Measurements from ENCODE around the gene RSPO4.
A peak's percentile ranks its signal among the peaks of the same experiment; 100 is the strongest.

The RSPO4 gene

DNA sequence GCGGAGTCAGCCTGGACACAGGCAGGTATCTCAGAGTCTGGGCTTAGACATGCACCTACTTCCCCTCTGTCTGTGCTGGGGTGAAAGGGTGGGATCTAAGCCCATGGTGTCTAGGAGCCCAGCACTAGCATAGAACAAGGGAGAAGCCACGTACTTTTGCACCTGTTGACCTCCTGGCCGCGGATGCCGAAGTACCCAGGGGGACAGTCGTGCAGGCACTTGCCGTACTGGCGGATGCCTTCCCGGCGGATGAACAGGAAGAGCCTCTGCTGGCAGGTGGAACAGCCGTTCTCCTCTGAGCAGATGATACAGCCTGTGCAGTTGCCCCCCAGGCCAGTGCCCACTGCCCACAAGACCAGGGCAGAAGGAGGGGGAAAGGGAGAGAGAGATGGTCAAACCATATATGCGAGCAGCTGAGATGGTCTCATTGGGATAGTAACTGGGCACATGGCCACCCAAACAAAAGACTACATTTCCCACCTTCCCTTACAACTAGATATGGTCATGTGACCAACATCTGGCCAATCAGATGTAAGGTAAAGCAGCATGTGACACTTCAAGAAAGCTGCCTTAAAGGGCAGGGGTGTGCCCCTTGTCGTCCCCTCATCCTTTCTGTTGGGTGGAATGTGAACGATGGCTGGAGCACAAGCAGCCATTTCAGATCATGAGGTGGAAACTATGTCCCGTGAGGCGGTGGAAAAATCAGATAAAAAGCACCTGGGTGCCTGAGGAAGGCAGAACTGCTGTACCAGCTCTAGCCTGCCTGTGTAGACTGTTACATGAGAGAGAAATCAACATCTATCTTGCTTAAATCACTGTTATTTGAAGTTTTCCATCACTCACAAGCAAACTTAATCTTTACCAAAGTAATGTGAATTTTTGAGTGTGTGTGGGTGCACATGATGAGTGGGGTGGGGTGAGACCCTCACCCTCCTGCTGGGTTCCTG, 34.0 kb downstream of the RSPO4 start:
- no peak for DNase-seq

DNA sequence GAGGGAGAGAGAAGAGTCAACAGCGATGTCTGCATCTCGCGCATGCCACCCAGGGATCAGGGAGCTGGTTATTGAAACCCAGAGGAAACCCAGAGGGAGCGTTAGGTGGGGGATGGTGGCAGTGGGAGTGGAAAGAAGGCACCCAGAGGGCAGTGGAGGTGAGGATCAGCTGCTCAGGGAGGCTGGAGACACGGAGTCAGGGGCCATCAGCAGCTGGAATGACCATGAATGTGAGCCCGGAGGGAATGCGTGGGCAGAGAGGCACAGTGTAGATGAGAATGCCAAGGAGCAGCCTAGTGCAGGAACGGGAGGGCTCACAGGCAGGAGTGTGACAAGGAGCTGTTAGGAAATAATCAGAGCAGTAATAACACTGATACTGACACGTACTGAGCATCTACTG, 36.2 kb downstream of the RSPO4 start:
- no peak for DNase-seq

DNA sequence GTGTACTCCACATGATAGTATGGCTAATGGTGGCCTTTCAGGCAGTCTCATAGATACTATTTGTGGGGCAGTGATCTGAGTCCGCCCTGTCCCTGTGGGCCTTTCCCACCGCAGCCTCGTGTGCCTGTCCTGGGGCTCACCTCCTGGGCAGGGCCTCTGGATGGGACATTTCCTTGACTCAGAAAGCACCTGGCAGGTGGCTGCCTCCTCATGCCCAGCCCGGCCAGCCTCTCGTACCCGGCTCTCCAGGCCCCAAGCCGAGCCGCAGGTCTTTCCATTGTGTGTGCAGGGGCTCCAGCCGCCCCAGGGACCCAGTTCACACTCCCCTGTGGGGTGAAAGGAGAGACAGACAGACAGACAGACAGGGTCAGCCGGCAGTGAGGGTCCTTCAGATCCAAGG, 38.3 kb downstream of the RSPO4 start:
- DNase-seq = no peak

DNA sequence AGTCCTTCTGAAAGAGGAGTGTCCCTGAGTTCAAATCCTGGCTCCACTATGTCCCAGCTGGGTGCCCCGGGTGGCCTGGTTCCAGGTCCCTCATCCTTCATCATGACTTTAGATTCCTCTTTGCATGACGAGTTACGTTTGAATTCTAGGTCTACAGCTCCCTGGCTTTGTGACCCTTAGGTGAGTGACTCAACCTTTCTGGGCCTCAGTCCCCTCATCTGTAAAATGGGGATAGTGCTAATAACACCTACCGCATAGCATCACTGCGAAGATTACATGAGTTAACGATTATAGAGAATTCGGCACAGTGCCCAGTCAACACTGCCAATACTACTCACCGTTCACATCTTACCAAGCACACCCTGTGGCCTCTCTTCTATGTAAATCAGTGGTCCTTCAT, 39.4 kb downstream of the RSPO4 start:
- no peak for DNase-seq

DNA sequence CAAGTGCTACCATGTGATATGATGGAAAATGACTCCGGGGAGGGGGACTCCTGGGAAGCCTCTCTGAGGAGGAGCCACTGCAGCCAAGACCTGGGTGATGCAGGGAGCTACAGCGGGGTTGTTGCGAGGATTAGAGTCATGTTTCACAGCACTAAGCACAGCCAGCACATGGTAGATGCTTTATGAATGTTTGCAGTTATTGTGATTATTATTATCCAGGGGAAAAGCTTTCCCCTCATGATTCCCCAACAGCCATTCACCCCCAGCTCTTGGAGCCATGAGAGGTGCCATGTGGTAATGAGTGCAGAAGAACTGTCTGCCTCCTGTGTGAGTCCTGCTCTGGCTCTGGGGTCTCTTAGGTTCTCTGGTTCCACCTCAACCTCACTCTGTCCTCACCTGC, 39.9 kb downstream of the RSPO4 start:
- DNase-seq = no peak

DNA sequence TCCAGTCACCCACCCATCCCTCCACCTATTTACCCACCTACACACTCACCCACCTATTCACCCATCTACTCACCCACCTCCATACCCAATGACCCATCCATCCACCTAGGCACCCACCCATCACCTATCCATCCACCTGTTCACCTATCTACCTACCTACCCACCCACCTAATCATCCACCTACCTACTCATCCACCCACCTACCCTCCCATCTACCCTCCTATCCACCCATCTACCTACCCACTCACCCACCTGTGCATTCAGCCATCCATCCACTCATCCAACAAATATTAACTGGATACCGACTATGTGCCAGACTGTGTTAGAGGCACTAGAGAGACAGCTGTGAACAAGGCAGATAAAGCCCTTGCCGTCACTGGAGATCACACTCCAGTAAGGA, 40.3 kb downstream of the RSPO4 start:
- DNase-seq = no peak

DNA sequence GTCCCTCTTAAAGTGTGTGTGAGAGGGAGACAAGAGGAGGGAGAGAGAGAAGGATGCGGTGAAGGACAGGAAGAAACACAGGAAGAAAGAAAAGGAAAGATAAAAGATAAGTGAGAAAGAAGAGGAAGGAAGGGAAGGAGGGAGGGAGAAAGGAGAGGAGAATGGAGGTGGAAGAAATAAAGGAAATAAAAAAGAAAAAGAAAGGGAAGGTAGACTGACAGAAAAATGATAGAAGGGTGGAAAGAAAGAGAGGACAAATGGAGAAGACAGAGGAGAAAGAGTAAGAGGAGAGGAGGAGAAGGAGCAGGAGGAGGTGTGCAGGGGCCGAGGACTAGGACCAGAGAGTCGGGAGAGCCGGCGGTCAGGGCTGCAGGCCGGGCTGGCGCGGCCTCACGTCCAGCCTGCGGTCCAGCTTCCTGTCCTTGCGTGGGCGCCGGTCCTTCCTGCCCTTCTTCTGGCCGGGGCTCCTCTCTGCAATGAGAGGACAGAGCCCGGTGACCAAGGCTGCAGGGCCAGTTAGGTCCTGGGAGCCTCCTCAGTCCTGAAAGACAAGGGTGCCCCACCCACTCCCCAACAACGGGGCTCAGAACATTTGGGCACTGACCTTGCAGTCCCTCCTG, 42.0 kb downstream of the RSPO4 start:
- no peak for DNase-seq

DNA sequence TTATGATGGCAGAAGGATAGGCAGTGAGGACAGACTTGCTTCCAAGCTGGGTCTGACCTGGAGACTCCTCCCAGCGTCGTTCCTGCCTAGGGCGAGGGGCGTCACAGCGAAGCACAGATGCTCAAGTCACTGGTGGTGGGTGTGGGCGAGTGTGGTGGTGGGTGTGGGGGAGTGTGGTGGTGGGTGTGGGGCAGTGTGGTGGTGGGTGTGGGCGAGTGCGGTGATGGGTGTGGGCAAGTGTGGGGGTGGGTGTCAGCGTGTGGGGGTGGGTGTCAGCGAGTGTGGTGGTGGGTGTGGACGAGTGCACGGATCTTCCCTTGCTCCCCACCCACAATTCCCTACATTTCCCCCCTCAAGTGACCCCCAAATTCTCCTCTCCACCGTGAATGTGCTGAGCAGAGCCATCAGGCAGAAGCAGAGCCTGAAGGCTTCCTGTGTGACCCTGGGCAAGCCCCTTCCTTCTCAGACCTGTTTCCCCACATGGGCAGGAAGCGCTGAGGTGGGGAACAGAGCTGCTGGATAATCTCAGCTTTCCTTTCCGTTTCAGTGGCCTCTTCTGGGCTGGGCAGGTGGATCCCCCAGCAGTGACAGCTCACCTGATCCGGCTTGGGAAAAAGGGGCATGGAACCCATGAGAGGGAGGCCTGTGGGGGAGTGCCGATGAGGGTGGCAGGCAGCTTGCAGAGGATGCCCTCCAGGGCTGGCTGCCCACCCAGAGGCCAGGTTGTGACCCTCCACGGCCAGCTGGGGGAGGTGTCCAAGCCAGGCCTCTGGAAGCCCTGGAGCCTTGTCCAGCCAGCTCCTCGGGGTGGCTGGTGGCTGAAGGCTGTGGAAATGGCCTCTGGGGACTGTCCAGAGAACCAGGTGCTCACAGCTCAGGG, 42.9 kb downstream of the RSPO4 start:
- no peak for DNase-seq

DNA sequence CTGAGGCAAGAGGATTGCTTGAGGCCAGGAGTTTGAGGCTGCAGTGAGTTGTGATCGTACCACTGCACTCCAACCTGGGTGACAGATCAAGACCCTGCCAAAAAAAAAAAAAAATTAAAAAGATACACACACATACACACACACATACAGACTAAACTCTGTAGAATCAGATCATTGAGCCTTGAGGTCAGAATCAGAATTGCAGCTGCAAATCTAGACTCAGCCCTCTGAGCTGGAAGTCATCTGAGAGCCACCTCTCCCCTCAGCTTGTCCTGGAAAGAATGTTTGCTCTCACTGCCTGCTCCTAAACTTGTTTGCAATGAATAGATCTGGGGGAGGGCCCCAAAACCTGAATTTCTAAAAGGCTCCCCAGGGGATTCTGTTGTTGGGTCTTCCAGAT, 44.6 kb downstream of the RSPO4 start:
- DNase-seq = no peak

DNA sequence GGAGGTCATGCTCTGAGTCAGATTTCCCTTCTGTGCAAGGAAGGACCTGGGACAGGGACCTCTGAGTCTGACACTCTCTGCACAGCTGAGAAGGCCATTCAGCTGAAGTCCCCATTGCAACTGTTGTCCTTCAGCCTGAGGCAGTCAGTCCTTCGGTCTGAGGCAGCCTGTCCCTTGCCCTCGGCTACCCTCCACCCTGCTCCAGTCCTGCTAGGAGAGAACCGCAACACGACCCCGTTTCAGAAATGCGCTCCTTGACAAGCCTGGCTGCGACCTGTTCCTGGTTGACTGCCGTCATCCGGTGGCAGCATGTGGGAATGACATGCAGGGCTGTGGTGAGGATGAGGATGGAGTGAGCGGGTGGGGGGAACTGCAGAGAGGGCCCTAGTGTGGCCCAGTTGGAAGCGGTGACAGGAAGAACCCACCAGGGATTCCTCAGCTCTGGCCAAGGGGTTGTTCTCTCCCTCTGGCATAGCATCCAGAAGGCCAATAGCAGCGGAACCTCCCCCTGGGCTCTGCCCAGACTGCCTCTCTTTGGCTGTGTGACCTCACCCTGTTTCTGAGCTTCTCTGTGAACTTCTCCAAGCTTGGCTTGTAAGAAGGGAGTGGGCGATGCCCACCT, 45.7 kb downstream of the RSPO4 start:
- DNase-seq = peak; percentile 77 to 80

DNA sequence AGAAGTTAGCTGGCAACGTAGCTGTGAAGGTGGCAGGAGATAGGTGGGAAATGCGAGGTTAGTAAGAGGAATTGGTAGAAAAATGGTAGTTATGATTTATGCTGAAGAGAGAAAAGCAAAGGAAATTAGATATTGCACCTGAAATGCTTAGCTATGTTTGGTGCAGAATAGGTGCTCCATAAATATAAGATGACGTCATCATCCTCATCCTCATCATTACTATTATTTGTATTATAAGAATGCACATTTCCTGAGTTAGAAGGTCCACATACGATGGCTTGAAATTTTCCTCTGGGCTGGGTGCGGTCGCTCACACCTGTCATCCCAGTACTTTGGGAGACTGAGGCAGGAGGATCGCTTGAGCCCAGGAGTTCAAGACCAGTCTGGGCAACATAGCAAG, 46.5 kb downstream of the RSPO4 start:
- DNase-seq = no peak

DNA sequence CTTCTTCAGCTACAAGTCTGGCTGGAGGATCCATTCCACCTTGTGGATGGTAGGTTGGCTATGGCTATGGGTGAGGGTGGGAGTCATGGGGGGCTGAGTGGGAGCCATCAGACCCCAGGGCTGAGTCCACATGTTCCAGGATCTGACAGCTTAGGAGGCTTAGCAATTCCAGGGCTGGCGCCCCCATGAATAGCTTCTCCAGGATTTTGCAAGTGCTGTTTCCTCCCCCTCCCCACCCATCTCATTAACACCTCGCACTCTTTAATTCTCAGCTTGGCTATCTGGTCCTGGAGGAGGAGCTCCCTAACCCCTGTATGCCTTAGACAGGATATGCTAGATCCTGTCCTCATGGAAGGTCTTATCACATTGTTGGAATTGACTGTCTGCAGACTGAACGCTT, 47.0 kb downstream of the RSPO4 start:
- DNase-seq = no peak

DNA sequence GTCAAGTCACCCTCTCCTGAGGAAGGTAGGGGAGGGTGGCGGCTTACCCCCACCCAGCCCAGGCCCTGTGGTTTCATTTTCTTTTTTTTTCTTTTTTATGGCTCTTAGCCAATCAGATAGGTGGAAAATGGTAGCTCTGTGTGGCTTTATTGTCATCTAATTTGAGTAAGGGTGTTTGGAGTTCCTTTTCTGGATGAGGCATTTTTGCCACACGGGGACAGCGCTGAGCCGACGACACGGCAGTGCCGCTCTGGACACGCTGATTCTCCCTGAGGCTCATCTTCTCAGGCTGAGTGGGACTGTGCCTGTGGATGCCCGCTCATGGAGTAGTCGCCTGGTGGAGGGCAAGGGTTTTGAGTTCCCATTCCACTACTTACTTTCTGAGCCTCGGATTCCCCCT, 48.4 kb downstream of the RSPO4 start:
- peak in 1 of 2 experiments; percentile 8 for DNase-seq

DNA sequence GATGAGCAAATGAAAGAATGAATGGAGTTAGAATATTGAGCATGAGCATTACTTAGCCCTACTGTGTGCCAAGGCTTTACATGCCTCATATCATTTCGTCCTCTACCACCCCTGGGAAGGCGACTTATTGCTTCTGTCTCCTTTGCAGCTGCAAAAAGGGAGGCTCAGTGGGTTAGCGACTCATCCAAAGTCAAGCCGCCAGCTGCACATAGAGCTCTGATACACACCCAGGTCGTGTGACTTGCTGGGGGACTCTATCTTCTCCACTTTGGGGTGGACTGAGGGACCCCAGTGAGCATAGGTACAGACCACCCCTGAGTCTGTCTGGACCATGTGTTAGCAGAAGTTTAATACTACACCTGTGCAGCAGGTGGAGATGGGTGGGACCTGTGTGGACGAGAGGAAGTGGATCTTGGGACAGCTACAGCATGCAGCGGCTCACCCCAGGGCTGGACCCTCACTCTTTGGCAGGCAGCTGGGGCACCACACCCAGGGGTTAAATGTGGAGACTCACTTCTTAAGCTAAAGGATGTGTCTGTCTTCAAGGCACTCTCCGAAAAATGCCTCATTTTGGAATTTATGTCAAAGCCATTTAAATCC, 49.8 kb downstream of the RSPO4 start:
- DNase-seq = no peak

DNA sequence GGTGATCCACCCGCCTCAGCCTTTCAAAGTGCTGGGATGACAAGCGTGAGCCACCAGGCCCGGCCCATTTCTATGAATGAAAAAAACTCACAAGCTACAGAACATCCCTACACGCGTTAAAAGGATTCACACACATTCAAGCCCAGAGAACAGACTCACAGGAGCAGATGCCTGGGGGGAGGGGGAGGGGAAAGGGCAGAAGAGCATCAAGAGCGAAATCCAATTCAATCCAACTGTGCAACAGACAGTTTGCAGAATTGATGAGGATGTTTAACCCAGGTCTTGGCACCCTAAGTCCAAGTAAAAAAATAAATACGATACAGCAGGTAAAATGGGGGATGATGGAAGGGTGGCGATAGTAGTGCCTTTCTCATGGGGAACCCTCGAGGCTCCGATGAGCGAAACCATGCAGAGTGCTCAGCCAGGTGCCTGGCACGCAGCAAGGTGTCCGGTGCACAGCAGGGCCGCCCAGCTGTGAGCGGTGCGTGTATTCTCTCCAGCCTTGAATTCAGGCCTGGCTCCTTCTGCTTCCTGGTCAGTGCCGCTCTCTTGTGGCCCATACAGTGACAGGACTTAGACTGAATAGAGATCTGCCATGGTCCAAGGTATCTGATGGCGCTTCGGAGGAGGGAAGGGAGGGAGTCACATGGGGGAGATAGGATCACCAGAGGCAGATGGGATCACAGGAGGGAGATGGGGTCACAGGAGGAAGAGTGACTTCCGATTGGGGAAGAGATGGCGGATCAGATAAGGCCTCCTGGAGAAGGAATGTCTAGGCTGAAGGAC, 50.5 kb downstream of the RSPO4 start:
- DNase-seq = no peak

DNA sequence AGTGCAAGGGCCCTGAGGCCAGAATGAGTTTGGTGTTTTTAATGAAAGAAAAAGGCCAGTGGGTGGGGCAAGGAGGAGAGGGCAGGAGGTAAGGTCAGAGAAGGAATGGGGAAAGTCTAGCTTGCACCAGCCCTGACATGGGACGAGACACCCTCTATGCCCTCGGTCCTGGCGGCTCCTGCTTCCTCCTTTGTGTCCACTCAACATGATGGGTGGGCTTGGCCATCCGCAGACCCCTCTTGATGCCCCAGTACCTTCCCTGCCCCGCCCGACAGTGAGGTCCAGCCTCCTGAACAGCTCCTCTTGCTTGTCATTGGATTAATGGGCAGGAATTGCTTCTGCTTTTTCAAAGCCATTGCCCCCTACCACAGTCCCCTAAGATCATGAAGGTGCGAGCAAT, 52.4 kb downstream of the RSPO4 start:
- DNase-seq = no peak

DNA sequence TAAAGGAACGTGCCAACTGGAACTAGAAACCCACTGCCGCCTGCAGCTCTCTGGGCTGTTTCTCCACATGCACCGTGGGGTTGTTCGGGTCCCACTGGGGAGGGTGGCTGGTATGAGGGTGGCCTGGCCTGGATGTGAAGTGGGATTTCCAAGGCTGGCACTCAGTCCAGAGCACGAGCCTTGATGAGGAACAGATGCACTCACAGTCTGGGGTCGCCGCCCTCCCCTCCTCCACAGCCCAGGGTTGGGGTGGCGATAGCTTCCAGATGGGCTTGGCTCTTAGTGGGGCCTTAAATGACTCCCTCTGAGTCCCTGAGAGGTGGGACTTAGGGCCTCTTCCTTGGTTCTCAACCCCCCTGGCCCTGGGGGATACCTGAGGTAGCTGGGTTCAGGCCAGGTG, 55.3 kb downstream of the RSPO4 start:
- no peak for DNase-seq

DNA sequence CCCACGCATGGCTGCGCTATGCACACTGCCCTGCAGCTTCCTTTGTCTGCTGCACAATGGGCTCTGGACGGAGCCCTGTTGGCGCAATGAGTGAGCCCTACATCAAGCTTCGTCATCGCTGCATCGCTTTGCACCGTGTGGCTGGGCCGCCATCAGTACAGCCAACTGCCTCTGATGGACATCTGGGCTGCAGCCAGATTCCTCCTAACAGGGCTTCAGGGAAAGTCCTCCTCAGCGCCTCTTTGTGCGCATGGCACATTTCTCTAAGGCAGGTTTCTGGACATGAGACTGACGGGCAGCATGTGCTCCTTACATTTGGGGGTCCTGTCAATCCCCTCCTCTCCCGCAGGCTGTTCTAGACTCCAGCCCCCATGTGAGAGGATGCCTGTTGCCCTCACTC, 56.3 kb downstream of the RSPO4 start:
- DNase-seq = no peak

DNA sequence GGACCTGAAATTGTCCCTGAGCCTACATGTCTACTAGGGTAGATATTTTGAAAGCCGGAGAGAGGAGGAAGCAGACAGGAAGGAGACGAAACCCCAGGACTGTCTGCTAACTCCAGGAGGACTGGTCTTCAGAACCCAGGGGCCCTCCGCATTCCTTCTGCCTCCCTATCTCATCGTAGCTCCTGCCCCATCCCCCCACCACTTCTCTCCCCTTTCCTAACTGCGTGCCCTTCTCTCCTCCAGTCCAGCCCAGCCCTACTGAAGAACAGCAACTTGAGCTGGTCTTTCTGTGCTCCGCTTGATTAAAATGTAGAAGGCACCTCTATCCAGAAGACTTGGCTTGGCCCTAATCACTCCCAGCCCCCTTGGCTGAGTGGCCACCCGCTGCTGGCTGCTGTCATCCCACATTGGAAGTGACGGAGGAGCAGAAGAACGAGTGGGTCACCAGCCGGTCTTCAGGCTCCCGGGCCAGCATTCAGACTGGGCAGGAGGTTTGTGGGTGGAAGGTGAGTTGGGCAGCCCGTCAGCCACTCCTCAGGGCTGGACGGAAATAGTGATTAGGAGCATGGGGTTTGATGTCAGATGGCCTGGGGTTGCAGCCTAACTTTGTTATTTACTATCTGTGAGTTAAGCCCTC, 57.2 kb downstream of the RSPO4 start:
- no peak for DNase-seq

DNA sequence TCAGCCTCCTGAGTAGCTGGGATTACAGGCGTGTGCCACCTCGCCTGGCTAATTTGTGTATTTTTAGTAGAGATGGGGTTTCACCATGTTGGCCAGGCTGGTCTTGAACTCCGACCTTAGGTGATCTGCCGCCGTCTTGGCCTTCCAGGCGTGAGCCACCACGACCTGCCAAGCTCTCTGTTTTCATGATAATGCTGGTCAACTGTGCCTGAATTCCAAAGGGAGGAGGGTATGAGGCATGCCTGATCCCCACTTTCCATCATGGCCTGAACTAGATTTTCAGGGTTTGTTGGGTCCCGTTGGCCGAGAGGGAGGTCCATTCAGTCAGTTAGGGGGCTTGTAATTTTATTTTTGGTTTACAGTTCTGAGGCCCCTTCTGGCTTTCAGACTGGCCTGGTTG, 58.0 kb downstream of the RSPO4 start:
- no peak for DNase-seq

DNA sequence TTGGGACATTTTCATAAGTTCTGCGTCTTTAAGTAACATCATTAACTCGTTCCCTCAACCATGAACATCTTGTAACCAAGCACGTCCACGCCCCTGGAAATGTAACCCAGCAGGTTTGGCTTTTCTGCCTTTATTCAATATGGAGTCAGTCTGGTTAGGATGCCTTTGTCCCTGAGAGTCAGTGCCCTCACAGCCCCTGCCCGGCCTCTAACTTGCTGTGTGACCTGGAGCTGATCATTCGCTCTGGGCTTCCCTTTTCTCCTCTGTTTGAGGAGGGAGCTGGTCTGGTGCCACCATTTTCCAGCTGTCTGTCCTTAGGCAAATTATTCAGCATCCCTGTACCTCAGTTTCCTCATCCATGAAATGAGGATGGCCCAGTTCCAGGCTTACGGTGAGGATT, 59.5 kb downstream of the RSPO4 start:
- no peak for DNase-seq
